Brain pericyte (primary cell): Measurements from ENCODE around the gene SYT3.
"Not testable (repeated sequence)": the region's sequence is repeated elsewhere in the genome, so short reads cannot be mapped to it uniquely, and the experiment has no call there.

Source experiments
- DNase-seq: peaks from one replicate; pipeline ENCODE4 v3.0.0-alpha.2; 2012; ENCODE audit warnings: low read depth, low spot score

The SYT3 gene

DNA sequence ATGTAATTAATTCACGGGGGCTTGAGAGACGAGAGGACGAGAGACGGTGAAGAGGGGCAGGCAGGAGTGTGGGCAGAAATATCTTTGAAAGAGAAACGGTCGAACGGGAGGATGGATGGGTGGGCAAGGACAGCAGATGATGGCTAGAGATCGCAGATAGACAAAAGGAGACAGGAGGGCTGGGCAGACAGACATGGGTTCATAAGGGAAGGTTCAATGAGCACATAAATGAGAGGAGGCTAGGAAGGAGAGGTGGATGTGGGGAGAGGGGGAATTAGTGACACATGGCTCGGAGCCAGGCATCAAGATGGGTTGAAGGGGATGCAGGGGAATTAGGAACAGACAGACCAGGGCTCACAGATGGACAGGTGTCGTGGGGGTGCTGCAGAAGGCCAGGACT, 1.1 kb downstream of the SYT3 start:
- no peak for DNase-seq

DNA sequence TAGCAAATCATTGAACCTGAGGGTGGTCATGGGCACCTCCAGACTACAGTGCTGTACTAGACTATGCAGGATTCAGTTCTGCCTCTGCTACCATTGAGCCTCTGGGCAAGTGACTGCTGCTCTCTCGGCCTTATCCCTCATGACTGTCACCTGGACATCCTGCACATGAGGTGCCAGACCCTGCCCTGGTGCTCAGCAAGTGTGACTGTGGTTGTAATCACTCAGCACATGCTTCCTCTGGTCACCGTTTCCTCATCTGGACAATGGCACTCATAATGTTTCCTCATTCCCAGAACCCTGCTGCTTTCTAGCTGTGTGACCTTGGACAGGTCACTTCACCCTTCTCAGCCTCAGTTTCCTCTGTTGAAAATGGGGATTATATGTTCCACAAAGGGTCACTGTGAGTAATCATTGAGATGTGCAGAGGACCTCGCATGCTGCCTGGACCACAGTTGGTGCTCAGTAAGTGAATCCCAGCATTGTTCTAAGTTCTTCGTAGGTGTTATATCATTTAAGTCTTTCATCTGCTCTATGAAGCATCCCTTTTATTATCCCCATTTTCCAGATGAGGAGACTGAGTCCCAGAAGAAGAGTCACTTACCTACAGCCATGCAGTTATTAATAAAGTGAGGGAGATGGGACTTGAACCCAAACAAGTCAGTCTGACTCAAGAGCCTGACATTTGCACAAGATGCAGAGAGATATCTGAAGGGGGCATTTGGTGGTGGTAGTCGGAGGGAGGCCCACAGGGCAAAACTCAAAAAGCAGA, 3.2 kb downstream of the SYT3 start:
- no peak for DNase-seq

DNA sequence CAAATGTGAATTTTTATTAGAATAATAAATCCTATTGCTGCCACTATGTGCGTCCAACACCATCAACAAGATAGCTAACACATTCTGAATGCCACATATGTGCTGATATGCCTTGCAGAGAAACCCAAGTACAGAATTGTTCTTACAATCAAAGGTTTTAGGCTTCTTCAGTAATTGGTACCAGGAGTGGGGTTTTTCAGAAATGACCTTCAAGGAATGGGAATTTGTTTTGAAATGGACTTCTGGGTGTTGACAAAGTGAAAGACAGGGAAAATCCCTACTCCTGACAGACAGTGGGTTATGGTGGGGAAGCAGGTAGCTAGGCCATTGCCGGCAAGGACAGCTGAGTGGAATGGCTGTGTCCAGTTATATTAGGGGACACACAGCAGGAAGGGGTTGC, 5.7 kb downstream of the SYT3 start:
- DNase-seq = no peak

DNA sequence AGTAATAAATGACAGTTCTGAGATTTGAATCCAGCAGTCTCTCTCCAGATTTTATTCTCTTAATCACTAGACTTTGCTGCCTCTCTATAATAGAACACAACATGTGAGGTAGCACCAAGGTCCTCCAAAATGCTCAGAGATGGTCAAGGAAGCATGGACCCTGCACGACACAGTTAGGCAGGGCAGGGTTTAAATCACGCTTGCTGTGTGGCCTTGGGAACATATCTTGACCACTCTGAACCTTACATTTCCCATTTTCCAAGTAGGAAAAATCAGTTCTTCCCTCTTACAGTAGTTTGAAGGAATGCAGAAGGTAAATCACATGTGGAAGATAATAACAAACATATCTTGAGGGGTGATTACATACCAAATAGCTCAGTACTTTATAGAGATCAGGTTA, 6.3 kb downstream of the SYT3 start:
- no peak for DNase-seq

DNA sequence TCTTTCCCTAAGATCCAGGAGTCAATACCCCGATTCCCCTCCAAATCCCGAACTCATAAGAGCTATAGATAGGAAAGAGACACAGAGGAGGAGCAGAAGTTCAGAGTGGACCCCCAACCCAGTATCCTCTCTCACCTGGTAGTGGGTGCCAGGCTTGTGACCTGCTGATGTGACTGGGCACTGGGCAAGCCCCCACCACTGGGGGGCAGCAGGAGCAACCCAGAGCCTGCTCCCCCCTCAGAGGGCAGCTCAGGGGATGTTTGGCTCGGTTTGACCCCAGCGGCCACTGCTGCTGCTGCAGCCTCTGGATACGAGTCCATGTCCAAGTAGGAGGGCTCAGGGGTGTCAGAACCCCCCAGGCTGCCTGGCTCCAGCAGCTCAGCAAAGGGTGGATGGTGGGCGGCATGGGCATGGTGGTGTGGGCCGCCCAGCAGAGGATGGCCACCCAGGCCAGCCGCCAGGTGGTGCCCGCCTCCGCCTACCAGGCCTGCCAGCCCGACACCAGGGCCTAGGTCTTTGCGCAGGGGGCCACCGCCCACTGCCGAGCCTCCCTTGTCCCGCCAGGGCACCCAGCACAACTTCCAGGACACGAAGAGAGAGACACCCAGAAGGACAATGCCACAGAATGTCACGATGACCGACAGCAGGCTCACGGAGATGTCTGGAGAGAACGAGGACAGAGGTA, 7.4 kb downstream of the SYT3 start:
- DNase-seq = no peak

DNA sequence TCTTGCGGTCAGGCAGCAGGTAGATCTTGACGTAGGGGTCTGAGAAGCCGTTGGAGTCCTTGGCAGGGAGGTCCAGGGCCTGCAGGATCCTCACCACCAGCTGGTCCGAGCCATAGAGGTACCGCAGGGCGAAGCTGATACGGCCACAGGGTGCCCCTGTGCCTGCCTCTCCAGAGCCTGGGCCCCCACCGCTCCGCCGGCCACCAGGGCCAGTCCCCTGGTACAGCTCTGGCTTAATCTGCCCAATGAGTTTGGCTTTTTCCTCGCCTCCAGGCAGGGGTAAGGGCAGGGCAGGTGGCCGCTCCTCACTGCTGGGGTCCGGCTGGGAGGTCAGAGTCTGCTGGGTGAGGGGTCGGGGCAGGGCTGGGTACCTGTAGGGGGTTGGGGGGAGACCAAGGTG, 9.9 kb downstream of the SYT3 start:
- DNase-seq = no peak

DNA sequence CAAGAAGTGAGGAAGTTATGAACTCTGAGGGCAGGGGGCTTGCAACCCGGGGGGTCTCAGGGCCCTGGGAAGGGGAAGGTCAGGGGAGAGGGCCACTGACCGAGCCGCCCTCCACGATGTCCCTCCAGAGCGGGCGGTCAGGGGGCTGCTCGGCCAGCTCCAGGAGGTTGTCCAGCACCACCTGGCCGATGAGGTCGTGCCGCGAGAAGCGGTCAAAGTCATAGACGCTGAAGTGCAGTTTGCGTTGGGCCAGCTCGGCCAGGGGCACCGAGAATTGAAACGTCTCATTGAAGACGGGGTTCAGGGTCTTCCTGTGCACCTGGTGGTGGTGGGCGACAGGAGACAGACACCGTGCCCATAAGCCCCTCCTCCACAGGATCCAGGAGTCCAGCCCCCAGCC, 10.5 kb downstream of the SYT3 start:
- DNase-seq = no peak

DNA sequence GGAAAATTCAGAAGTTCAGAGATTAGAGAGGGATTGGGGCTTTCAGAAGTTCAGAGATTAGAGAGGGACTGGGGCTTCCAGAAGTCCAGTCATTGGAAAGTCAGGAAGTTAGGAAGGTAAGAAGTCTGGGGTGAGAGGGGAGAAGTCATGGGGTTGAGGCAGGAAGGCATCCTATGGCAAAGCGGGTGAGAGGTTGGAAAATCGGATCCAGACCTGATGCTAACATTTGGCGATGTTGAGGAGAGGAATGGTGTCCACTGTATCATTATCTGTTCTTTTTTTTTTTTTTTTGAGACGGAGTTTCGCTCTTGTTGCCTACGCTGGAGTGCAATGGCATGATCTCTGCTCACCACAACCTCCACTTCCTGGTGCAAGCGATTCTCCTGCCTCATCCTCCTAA, 11.1 kb downstream of the SYT3 start:
- DNase-seq = no peak

DNA sequence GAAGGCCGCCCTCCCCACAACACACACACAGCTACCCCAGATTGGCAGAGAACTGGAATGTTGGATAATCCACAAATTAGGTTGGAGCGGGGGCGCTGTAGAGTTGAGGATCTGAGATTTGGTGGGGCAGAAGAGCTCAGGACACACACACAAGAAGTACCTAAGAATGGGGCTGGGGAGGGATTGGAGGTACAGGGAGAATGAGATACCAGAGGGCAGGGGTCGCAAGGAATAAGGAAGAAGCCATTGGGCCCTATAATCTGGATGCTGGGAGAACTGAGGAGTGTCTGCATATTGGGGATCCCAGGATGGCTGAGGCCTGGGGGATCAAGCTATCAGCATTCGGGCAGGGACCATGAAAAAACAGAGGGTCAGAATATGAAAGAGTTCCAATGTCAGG, 11.5 kb downstream of the SYT3 start:
- no peak for DNase-seq

DNA sequence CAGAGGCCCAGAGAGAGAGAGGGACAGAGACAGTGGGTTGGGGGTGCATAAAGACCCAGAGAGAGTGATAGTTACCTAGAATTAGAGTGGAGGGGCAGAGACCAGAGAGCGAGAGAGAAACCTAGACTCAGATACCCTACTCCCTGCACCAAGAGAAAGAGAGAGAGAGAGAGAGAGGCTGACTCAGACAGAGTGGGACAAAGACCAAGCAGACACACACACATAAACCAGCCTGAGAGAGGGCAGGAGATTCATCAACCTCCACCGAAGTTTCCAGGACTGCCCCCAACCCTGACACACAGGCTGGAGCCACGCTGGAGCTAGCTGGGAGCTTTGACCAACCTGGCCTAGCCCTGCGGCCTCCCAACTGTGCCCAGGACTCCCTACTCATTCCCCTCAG, 12.9 kb downstream of the SYT3 start:
- DNase-seq = no peak

DNA sequence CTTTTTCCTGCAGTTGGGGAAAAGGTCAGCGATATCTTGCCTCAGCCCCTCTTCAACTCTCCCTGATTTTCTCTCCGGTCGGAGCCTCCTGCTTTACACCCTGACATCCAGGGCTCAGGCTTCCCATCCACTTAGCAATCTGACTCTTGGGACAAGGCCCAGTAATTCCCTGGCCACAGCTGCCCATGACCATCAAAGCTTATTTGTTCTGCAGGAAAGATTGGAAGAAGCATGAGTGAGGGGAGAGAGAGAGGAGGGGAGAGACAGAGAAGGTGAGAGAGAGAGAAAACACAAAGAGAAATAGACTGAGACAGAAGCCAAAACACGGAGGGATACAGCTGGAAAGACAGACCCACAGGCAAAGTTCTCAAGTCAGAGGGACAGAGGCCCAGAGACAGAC, 13.7 kb downstream of the SYT3 start:
- DNase-seq = no peak

DNA sequence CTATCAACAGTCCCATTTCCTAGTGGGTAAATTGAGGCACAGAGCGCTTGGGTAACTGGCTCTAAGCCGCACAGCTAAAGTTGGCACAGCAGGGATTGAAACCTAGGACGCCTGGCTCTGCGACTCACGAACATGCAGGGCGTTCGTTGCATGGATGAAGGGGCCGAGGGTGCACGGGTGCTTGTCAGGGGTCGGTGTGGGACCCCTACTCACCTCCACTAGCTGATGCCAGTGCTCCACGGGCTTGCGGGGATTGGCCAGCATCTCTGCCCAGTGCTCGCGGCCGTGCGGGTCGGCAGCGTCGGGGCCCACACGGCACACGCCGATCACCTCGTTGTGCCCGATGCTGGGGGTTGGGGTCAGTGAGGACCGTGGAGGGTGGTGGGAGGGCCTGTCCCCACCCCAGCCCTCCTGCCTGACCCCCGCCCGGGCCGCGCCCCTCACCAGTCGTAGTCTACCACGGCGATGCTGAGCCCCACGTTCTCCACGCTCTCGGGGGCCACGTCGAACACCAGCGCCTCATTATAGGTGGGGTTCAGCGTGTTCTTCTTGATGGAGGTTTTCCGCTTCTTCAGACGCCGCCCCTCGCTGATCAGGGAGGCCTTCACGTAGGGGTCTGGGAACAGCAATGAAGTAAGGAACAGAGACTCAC, 14.6 kb downstream of the SYT3 start:
- DNase-seq = no peak

DNA sequence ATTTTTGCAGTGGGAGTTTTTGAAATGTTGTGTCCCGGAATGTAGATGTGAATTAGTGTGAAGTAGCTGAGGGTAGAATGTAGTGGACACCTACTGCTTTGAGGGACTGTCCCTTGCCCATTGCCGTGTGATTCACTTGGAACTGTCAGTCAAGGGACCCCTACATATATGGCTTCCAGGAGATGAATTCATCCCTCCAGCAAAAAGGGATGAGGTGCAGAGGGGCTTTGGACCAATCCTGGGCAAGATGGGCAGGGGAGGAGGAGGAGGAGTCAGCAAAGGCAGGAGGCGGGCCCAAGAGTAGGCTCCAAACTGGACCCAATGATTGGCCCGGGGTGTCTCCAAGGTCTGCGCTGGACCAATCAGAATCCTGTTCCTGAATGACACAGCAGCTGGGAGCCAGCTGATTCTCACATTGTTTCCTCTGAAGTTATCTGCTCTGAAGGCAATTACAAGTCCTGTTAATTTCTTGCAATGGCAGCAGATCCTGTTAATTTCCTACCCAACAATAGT, 19.2 kb downstream of the SYT3 start:
- not testable (repeated sequence) for DNase-seq

DNA sequence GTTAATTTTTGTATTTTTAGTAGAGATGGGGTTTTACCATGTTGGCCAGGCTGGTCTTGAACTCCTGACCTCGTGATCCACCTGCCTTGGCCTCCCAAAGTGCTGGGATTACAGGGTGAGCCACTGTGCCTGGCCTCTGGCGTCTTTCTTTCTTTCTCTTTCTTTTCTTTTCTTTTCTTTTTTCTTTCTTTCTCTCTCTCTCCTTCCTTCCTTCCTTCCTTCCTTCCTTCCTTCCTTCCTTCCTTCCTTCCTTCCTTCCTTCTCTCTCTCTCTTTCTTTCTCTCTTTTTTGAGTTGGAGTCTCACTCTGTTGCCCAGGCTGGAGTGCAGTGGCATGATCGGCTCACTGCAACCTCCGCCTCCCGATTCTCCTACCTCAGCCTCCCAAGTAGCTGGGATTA, 20.5 kb downstream of the SYT3 start:
- not testable (repeated sequence) for DNase-seq

DNA sequence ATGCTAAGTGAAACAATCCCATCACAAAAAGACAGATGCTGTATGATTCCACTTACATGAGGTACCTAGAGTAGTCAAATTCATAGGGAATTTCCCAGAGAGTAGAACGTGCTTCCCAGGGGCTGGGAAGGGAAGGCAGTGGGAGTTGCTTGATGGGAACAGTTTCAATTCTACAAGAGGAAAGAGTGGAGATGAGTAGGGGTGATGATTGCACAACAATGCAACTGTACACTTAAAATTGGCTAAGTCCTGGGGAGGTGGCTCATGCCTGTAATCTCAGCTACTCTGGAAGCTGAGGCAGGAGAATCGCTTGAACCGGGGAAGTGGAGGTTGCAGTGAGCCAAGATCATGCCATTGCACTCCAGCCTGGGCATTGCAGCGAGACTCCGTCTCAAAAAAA, 21.3 kb downstream of the SYT3 start:
- DNase-seq = not testable (repeated sequence)

DNA sequence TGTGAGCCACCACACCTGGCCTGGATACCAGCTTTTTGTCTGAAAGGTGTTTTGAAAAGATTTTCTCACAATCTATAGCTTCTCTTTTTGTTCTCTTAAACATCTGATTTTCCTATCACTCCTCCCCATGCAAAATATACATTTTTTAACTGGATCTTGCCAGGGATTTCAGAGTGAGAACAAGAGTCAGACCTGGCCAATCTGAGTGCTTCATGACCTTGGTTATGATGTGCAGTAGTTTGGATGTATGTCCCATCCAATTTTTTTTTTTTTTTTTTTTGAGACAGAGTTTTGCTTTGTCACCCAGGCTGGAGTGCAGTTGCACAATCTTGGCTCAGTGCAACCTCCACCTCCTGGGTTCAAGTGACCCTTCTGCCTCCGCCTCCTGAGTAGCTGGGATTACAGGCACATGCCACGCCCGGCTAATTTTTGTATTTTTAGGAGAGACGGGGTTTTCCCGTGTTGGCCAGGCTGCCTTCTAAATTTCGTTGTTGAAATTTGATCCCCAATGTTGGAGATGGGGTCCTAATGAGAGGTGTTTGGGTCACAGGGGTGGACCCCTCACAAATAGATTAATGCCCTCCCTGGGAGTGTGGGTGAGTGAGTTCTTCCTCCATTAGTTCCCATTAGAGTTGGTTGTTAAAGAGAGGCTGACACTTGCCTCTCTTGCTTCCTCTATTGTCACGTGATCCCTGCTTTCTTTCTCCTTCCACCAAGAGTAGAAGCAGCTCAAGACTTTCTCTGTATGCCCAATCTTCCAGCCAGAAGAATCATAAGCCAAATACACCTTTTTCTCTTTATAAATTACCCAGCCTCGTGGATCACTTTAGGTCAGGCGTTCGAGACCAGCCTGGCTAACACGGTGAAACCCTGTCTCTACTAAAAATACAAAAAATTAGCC, 26.9 kb downstream of the SYT3 start:
- not testable (repeated sequence) for DNase-seq

DNA sequence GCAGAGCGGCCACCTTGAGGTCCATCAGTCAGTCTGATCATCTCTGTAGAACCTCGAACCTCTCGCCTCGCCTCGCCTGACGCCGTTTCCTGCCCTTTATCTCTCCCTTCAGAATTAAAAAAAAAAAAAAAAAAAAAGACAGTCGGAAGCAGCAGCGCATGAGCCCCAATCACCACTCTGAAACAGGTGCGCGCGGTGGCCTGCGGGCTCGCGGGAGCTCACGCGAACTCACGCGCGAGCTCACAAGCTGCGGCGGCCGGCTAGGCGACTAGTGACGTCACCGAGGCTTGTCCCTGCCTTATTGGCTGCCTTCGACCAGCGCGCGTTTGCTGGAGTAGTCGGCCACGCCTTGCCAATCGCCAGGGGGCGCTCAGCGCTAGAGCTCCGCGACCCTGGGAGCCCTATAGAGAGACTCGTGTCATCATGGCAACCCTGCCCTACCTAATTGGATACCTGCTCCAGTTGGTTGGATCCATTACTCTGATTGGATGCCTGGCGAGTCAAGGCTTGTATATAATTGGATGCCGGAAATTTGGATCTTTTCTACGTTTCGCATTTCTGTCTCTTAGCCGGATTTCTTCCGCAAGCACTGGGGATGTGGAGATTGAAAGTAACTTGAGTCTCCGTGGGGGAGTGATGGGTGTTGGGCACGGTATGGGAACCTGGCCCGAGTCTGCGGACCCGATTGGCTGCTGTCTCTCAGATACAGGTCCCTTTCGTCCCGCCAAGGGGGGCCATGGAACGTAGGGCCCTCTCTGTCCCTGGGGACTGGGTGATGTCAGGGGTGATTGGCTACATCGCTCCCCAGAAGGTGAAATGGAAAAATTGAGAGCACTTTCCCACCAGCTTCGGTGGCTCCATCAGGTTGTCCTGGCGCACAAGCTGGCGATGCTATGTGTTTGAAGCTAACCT, 31.6 kb downstream of the SYT3 start:
- DNase-seq = no peak

DNA sequence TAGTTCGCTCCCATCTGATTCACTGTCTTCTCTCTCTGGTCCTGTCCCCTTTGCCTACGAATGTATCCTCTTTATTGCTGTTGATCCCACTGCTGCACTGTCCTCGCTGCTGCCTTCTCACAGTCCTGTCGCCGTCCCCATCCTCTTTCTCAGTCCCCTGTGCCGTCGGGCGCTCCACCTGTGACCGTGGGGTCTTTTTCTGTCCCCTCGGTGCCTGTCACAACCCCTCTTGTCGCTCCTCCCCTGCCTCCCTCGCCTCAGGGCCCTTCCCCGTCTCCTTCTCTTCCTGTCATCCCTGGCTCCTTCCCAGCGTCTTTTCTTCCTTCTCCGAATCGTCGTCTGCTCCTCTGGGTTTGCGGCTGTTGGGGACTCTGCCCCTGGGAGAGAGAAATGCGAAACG, 32.3 kb downstream of the SYT3 start:
- DNase-seq = no peak

DNA sequence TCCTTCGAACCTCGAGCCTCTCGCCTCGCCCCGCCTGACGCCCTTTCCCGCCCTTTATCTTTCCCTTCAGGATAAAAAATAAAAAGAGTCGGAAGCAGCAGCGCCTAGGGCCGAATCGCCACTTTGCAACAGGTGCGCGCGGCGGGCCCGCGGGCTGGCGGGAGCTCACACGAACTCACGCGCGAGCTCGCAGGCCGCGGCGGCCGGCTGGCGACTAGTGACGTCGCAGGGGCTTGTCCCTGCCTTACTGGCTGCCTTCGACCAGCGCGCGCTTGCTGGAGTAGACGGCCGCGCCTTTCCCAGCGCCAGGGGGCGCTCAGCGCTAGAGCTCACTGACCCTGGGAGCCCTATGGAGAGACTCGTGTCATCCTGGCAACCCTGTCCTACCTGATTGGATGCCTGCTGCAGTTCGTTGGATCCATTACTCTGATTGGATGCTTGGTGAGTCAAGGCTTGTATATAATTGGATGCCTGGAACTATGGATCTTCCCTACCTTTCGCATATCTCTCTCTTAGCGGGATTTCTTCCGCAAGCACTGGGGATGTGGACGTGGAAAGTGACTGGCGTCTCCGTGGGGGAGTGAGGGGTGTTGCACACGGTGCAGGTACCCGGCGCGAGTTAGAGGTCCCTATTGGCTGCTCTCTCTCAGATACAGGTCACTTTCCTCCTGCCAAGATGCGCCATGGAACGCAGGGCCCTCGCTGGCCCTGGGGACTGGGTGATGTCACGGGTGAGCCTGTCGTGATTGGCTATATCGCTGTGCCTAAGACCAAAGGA, 33.4 kb downstream of the SYT3 start:
- DNase-seq = not testable (repeated sequence)
